Muscle of back (tissue), 11 donors: Measurements from ENCODE around the gene PPME1. TPM values are rescaled to one million over a fixed set of nuclear protein-coding genes. Genes with fewer than 3 reads are reported as not detected.

Experiments used
- DNase-seq, 3 donors: peaks; one replicate each; pipeline versions ENCODE4 v3.0.0 to v3.0.0-alpha.2; 2013
- polyA plus RNA-seq, 10 donors: library from polyadenylated mRNA; unstranded; fragments of 120-200 nt; gene quantifications; one replicate each; pipeline ENCODE4 v1.2.1, GENCODE V29; 2013; ENCODE audit not compliant: insufficient read length in 10 of 10

PPME1 gene
- polyA plus RNA-seq, 10 donors = 35.1 to 54.7 (median 39.1) TPM

- peak in 1 of 3 donors; percentile 19 for DNase-seq
Observed at GRCh38 chr11:74154620-74155281, 16.3 kb upstream of the PPME1 start.

- DNase-seq = no peak
Observed at GRCh38 chr11:74157169-74157568, 13.9 kb upstream of the PPME1 start.

- no peak for DNase-seq
Observed at GRCh38 chr11:74159642-74160041, 11.4 kb upstream of the PPME1 start.

- DNase-seq = peak in 2 of 3 donors; percentile 23 to 35
Observed at GRCh38 chr11:74162681-74163467, 8.2 kb upstream of the PPME1 start.

GRCh38 chr11:74168838-74169237, 2.3 kb upstream of the PPME1 start:
- no peak for DNase-seq

GRCh38 chr11:74169738-74170458, 1.2 kb upstream of the PPME1 start:
- DNase-seq = peak in 1 of 3 donors; percentile 15

- no peak for DNase-seq
Observed at GRCh38 chr11:74171630-74171968, 510 bp downstream of the PPME1 start.

GRCh38 chr11:74171997-74172396, 908 bp downstream of the PPME1 start:
- DNase-seq = no peak

GRCh38 chr11:74175920-74176319, 4.8 kb downstream of the PPME1 start:
- no peak for DNase-seq

- no peak for DNase-seq
Observed at GRCh38 chr11:74179234-74180052, 8.4 kb downstream of the PPME1 start.

GRCh38 chr11:74182635-74183034, 11.5 kb downstream of the PPME1 start:
- no peak for DNase-seq

- DNase-seq = no peak
Observed at GRCh38 chr11:74185285-74185684, 14.2 kb downstream of the PPME1 start.

GRCh38 chr11:74185695-74186094, 14.6 kb downstream of the PPME1 start:
- no peak for DNase-seq

GRCh38 chr11:74195828-74196227, 24.7 kb downstream of the PPME1 start:
- no peak for DNase-seq

- DNase-seq = no peak
Observed at GRCh38 chr11:74196781-74197486, 25.8 kb downstream of the PPME1 start.

GRCh38 chr11:74203966-74204365, 32.9 kb downstream of the PPME1 start:
- peak in 1 of 3 donors; percentile 7 for DNase-seq

- peak in 1 of 3 donors; percentile 2 for DNase-seq
Observed at GRCh38 chr11:74204701-74205100, 33.6 kb downstream of the PPME1 start.

GRCh38 chr11:74205181-74205580, 34.1 kb downstream of the PPME1 start:
- no peak for DNase-seq

- DNase-seq = no peak
Observed at GRCh38 chr11:74206746-74207145, 35.7 kb downstream of the PPME1 start.

GRCh38 chr11:74208507-74208906, 37.4 kb downstream of the PPME1 start:
- no peak for DNase-seq

- no peak for DNase-seq
Observed at GRCh38 chr11:74212533-74212932, 41.4 kb downstream of the PPME1 start.
